ENCODE data around the gene LAMA4.
A peak's percentile ranks its signal among the peaks of the same experiment; 100 is the strongest.

LAMA4 gene

GRCh38 chr6:112221981-112222852 is 32.1 kb downstream of the LAMA4 start:
- TF ChIP-seq CREB1 (IDR thresholded peaks at IDR 0.05; ENCODE audit: low read depth) (no peak), TEAD4 (IDR thresholded peaks at IDR 0.05) (no peak), TCF12 (IDR thresholded peaks at IDR 0.05; ENCODE audit: low read depth) (no peak), NFIC (IDR thresholded peaks at IDR 0.05) (no peak), CEBPB (IDR thresholded peaks at IDR 0.05) (no peak), TAF1 (IDR thresholded peaks at IDR 0.05; ENCODE audit: low read depth) (no peak), ZBTB7A (IDR thresholded peaks at IDR 0.05; ENCODE audit: low read depth) (no peak), MAX (IDR thresholded peaks at IDR 0.05) (no peak), RAD21 (IDR thresholded peaks at IDR 0.05; ENCODE audit: low read depth) (no peak), EP300 (IDR thresholded peaks at IDR 0.05; ENCODE audit: borderline replicate concordance) (no peak), FOXM1 (IDR thresholded peaks at IDR 0.05; ENCODE audit: borderline replicate concordance, low read depth) (no peak), YY1 (IDR thresholded peaks at IDR 0.05; ENCODE audit: low read depth) (no peak), REST (IDR thresholded peaks at IDR 0.05; ENCODE audit: low read depth) (no peak), USF1 (IDR thresholded peaks at IDR 0.05) (no peak), EGR1 (IDR thresholded peaks at IDR 0.05) (no peak)

GRCh38 chr6:112221561-112221960 is 32.8 kb downstream of the LAMA4 start:
- no peak for TF ChIP-seq EP300 (IDR thresholded peaks at IDR 0.05; ENCODE audit: borderline replicate concordance)

GRCh38 chr6:112218563-112218962 is 35.8 kb downstream of the LAMA4 start:
- no peak for TF ChIP-seq TAF1 (IDR thresholded peaks at IDR 0.05; ENCODE audit: low read depth)
- TF ChIP-seq REST (IDR thresholded peaks at IDR 0.05; ENCODE audit: low read depth) = 0 out of 2 replicates have a peak, but pooled peaks have one; percentile 10
- no peak for TF ChIP-seq RAD21 (IDR thresholded peaks at IDR 0.05; ENCODE audit: low read depth)
- no peak for TF ChIP-seq CREB1 (IDR thresholded peaks at IDR 0.05; ENCODE audit: low read depth)
- TF ChIP-seq TEAD4 (IDR thresholded peaks at IDR 0.05) = peak; percentile 54
- TF ChIP-seq YY1 (IDR thresholded peaks at IDR 0.05; ENCODE audit: low read depth) = no peak
- TF ChIP-seq TCF12 (IDR thresholded peaks at IDR 0.05; ENCODE audit: low read depth) = peak; percentile 82
- TF ChIP-seq USF1 (IDR thresholded peaks at IDR 0.05) = 0 out of 2 replicates have a peak, but pooled peaks have one; percentile 14
- peak; percentile 87; the same call in 1 of the 2 replicates for TF ChIP-seq EP300 (IDR thresholded peaks at IDR 0.05; ENCODE audit: borderline replicate concordance)
- peak; percentile 36; the same call in 1 of the 2 replicates for TF ChIP-seq CEBPB (IDR thresholded peaks at IDR 0.05)
- peak; percentile 97 for TF ChIP-seq NFIC (IDR thresholded peaks at IDR 0.05)
- TF ChIP-seq ZBTB7A (IDR thresholded peaks at IDR 0.05; ENCODE audit: low read depth) = no peak
- TF ChIP-seq EGR1 (IDR thresholded peaks at IDR 0.05) = no peak
- no peak; the same call in 1 of the 2 replicates for TF ChIP-seq FOXM1 (IDR thresholded peaks at IDR 0.05; ENCODE audit: borderline replicate concordance, low read depth)
- peak; percentile 42; the same call in 1 of the 2 replicates for TF ChIP-seq MAX (IDR thresholded peaks at IDR 0.05)

- TF ChIP-seq NFIC (IDR thresholded peaks at IDR 0.05) (no peak; the same call in 1 of the 2 replicates), CEBPB (IDR thresholded peaks at IDR 0.05) (peak; percentile 84)
Measured at GRCh38 chr6:112216662-112217551, 37.5 kb downstream of the LAMA4 start.
